K562 (cell line): Measurements from ENCODE around the gene PDE8B. TPM values are rescaled to one million over a fixed set of nuclear protein-coding genes. Genes with fewer than 3 reads are reported as not detected.

Experiments used
- ATAC-seq: fragments of 200-7000 bp; cut with Tn5 transposase; 3 replicates; pipeline ENCODE4 v1.9.1; 2020; ENCODE audit warnings: moderate library complexity
- BruUV-seq: library from RNA; stranded (reverse); fragments of 400-500 nt; replicated peaks from 2 replicates; lab custom pipeline; 2021; lab: Mats Ljungman, UMichigan
- CTCF ChIA-PET: fragments of 300-600 bp; formaldehyde crosslinking; extraction: SDS; loops from one replicate; lab custom pipeline; 2021; ENCODE audit warnings: low intra/inter-chr PET ratio; lab: Yijun Ruan, JAX
- POLR2A ChIA-PET: fragments of 300-600, 350-650 bp; sonication (Branson Sonifier 250); formaldehyde crosslinking; extraction: SDS; loops from one replicate; lab custom pipeline; 2021; ENCODE audit warnings: antibody characterized with exemption, inconsistent platforms; lab: Yijun Ruan, JAX
- DNase-seq, 4 experiments: peaks; one replicate each; pipeline versions ENCODE4 v3.0.0 to v3.0.0-alpha.2; 2011 to 2018; ENCODE audit warnings: low spot score in 3 of 4, mixed read lengths in 3 of 4; ENCODE audit errors: extremely low read depth in 1 of 4
- FAIRE-seq: peaks from 2 replicates; lab custom pipeline; 2011; peaks lifted over from hg19 to GRCh38; lab: Jason Lieb, UNC
- H2AFZ ChIP-seq: 2 replicates; pipeline ENCODE4 v1.6.0; 2011; ENCODE audit warnings: low read depth, low read length, control low read depth, inconsistent platforms
- H3K27ac ChIP-seq: fragments of 200-600 bp; 3 replicates; pipeline ENCODE4 v1.8.0; 2011; ENCODE audit warnings: low read depth, mild to moderate bottlenecking, control low read depth, inconsistent platforms, low read length, moderate library complexity, mixed read lengths; ENCODE audit errors: extremely low read depth
- H3K27me3 ChIP-seq, 2 experiments: fragments of 300-600 bp in 1 of 2; 2 replicates in 1 of 2; 3 replicates in 1 of 2; pipeline versions ENCODE4 v1.6.0 to v1.8.0; 2011; ENCODE audit warnings: inconsistent platforms in 2 of 2, low read length in 2 of 2, mild to moderate bottlenecking in 1 of 2, mixed read lengths in 1 of 2, moderate library complexity in 1 of 2; ENCODE audit not compliant: control insufficient read depth in 2 of 2, insufficient read depth in 2 of 2
- H3K36me3 ChIP-seq: fragments of 300-600 bp; 3 replicates; pipeline ENCODE4 v1.8.0; 2011; ENCODE audit warnings: mild to moderate bottlenecking, low read length, inconsistent platforms; ENCODE audit not compliant: control insufficient read depth, insufficient read depth
- H3K4me1 ChIP-seq, 2 experiments: fragments of 200-600 bp in 1 of 2; replicated peaks in 1 of 2; 2 replicates in 1 of 2; 3 replicates in 1 of 2; pipeline versions ENCODE4 v1.5.1 to v1.8.0; 2011; ENCODE audit warnings: inconsistent platforms in 2 of 2, low read length in 2 of 2, mild to moderate bottlenecking in 1 of 2, mixed read lengths in 1 of 2, moderate library complexity in 1 of 2; ENCODE audit not compliant: control insufficient read depth in 2 of 2, insufficient read depth in 2 of 2
- H3K4me2 ChIP-seq: 2 replicates; pipeline ENCODE4 v1.6.1; 2011; ENCODE audit warnings: low read length, control low read depth, inconsistent platforms, mixed read lengths; ENCODE audit not compliant: insufficient read depth
- H3K4me3 ChIP-seq: fragments of 200-600 bp; sonication (generic), shearing (Covaris generic); 2 replicates; pipeline ENCODE4 v1.5.1; 2016; ENCODE audit warnings: control low read depth, inconsistent platforms
- H3K79me2 ChIP-seq: fragments of 200-600 bp; 3 replicates; pipeline ENCODE4 v1.8.0; 2011; ENCODE audit warnings: low read length, inconsistent platforms; ENCODE audit not compliant: control insufficient read depth, insufficient read depth
- H3K9ac ChIP-seq, 2 experiments: 2 replicates each; pipeline versions ENCODE4 v1.6.0 to v1.6.1; 2011; ENCODE audit warnings: low read depth in 2 of 2, low read length in 2 of 2, control low read depth in 1 of 2, inconsistent platforms in 1 of 2, mild to moderate bottlenecking in 1 of 2, mixed read lengths in 1 of 2; ENCODE audit not compliant: insufficient read depth in 1 of 2
- H3K9me1 ChIP-seq: one replicate; pipeline ENCODE4 v1.6.0; 2011; ENCODE audit warnings: inconsistent platforms, mild to moderate bottlenecking, low read length, moderate library complexity; ENCODE audit not compliant: control insufficient read depth, insufficient read depth
- H3K9me3 ChIP-seq: replicated peaks from 2 replicates; pipeline ENCODE4 v1.5.1; 2011; ENCODE audit warnings: low read depth, low read length, inconsistent platforms; ENCODE audit not compliant: control insufficient read depth, insufficient read depth
- H4K20me1 ChIP-seq: replicated peaks from 2 replicates; pipeline ENCODE4 v1.6.1; 2011; ENCODE audit warnings: low read length, inconsistent platforms, mixed read lengths; ENCODE audit not compliant: control insufficient read depth, insufficient read depth
- CBX5 ChIP-seq: IDR thresholded peaks from 2 replicates; pipeline ENCODE4 v1.6.1; 2014; ENCODE audit warnings: low read depth, borderline replicate concordance
- CREBBP ChIP-seq: IDR thresholded peaks from one replicate; pipeline ENCODE4 v1.6.1; 2012; ENCODE audit warnings: low read depth, mild to moderate bottlenecking, control low read depth, inconsistent platforms, low read length
- EHMT2 ChIP-seq: fragments of 450-650 bp; IDR thresholded peaks from 2 replicates; pipeline ENCODE4 v1.6.1; 2018; ENCODE audit warnings: antibody characterized with exemption
- EP400 ChIP-seq: fragments of 450-650 bp; IDR thresholded peaks from 2 replicates; pipeline ENCODE4 v1.6.1; 2017; ENCODE audit warnings: antibody characterized with exemption, mild to moderate bottlenecking, moderate library complexity
- ZNF224 ChIP-seq: sonication (generic); formaldehyde crosslinking; IDR thresholded peaks from 2 replicates; pipeline ENCODE4 v1.8.0; 2022; ENCODE audit warnings: mild to moderate bottlenecking, missing genetic modification reagents
- ZNF444 ChIP-seq: fragments of 250-450 bp; sonication (Bioruptor Pico); IDR thresholded peaks from 2 replicates; pipeline ENCODE4 v1.4.0; 2020; ENCODE audit warnings: mild to moderate bottlenecking, moderate library complexity
- WGBS: fragments of 100-300 bp; shearing (Covaris generic); methylation state at CpG from one replicate; pipeline ENCODE4 v1.1.6; 2016; ENCODE audit warnings: low coverage, mixed read lengths; ENCODE audit not compliant: insufficient coverage; ENCODE audit errors: missing lambda C conversion rate; 5-methylcytosine and 5-hydroxymethylcytosine counted together
- in situ Hi-C: fragments of 300-500 bp; cut with MboI; formaldehyde crosslinking; loops from 4 replicates; pipeline ENCODE4 v1.15.0; 2018; ENCODE audit warnings: inconsistent platforms, mixed read lengths
- intact Hi-C: fragments of 100-400 bp; cut with micrococcal nuclease; formaldehyde crosslinking; loops from 2 replicates; pipeline ENCODE4 v1.14.2; 2022
- polyA plus RNA-seq, 8 experiments: library from polyadenylated mRNA; depleted of rRNA in 4 of 8; stranded (reverse) in 5 of 8; unstranded in 3 of 8; fragments of >200 nt; fragmentation: Nextera tagmentation in 2 of 8; fragmentation: Illumina TruSeq in 1 of 8; extraction: Ambion mirVana in 2 of 8; extraction: Trizol in 1 of 8; gene quantifications; 2 replicates each; pipeline versions ENCODE4 v1.2.1 to v1.2.3, GENCODE V29; 2011 to 2014; ENCODE audit warnings: inconsistent platforms in 1 of 8, missing spikeins in 1 of 8
- total RNA-seq, 7 experiments: library from RNA; depleted of rRNA in 6 of 7; stranded (reverse); fragments of >200 nt in 6 of 7; fragmentation: Illumina TruSeq in 2 of 7; extraction: Trizol in 2 of 7; gene quantifications; 2 replicates each; pipeline versions ENCODE4 v1.2.1 to v1.2.3, GENCODE V29; 2011 to 2021; ENCODE audit warnings: low replicate concordance in 1 of 7
- TF ChIP-seq, protein P1 (sequence below): fragments of 450-650 bp; conservative IDR thresholded peaks from 2 replicates; pipeline ENCODE4 v1.6.1; 2016; ENCODE audit warnings: missing genetic modification characterization, low read depth, mild to moderate bottlenecking, control low read depth, missing compliant biosample characterization

PDE8B gene
- total and polyA plus RNA-seq, 9 of the 15 experiments (the other 6 are each of a cell fraction or from before 2014, with no cell fraction given), result 0.15 to 0.28 TPM; not detected in 7

DNA sequence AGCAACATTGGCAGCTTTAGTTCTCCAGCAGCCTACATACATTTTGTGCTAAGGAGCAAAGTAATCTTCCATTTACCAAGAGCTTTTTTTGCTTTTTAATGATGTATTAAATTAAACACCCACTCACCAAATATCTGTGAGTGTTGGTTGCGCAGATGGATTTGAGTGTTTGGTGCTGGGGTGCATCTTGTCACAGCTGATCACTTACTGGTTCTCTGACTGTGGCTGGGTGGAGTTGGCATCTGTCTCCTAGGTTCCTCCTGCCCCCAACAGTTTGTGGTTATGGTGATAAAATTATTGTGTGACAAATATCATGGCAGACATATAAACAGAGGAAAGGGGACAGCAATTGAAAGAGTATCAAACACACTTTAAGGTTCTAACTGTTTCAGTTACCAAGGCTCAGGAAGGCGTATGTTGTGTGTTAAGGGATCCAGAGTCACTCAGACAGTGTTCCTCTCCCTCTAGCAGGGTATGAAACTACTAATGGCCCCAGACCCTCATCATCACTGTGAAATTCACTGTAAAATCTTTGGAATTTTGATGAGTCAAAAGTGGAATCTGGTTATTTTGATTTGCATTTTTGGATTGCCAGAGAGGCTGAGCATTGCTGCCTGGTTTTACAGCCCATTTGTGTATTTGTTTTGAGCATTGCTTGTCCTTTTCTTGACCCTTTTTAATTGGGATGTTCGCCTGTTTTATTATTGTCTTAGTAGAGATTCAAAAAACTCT is 81.7 kb downstream of the PDE8B start:
- ChIA-PET POLR2A (no interaction called here), CTCF (no interaction called here)
- Histone ChIP-seq H4K20me1 (no peaks in the 10 kb centered on the region), H3K9me3 (no peaks in the 10 kb centered on the region), H3K27ac (no peak overlapping the region), H2AFZ (no peak overlapping the region), H3K27me3 (peaks cover 6 to 15% of the 10 kb centered on the region in 2 experiments; a peak in 3 of 5 replicates), H3K4me2 (no peak overlapping the region), H3K9me1 (no peaks in the 10 kb centered on the region), H3K4me3 (no peak overlapping the region), H3K36me3 (no peaks in the 10 kb centered on the region), H3K79me2 (no peaks in the 10 kb centered on the region), H3K4me1 (no peaks in the 10 kb centered on the region), H3K9ac (no peak overlapping the region)
- no peak for DNase-seq
- no TSS peak for BruUV-seq
- WGBS, result 0% methylated on average over 3 of the region's 3 CpGs
- no peak for TF ChIP-seq CBX5
- no peak for TF ChIP-seq CREBBP
- TF ChIP-seq ZNF224 (CRISPR knock-in tag), result no peak
- no peak for TF ChIP-seq ZNF444 (CRISPR knock-in tag)
- TF ChIP-seq EP400, result no peak
- TF ChIP-seq, protein P1, sequence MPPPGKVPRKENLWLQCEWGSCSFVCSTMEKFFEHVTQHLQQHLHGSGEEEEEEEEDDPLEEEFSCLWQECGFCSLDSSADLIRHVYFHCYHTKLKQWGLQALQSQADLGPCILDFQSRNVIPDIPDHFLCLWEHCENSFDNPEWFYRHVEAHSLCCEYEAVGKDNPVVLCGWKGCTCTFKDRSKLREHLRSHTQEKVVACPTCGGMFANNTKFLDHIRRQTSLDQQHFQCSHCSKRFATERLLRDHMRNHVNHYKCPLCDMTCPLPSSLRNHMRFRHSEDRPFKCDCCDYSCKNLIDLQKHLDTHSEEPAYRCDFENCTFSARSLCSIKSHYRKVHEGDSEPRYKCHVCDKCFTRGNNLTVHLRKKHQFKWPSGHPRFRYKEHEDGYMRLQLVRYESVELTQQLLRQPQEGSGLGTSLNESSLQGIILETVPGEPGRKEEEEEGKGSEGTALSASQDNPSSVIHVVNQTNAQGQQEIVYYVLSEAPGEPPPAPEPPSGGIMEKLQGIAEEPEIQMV, result no peak
- TF ChIP-seq EHMT2, result no peak
- peak; percentile 11 for FAIRE-seq
- ATAC-seq, result no peak
- intact Hi-C loops, result no loop called here
- in situ Hi-C loops, result no loop called here
